GM23338 (cell line): Measurements from ENCODE around the gene TMEM239.

Experiments used
- CREB1 ChIP-seq: fragments of 250-450 bp; sonication (Bioruptor Pico); IDR thresholded peaks from 2 replicates; pipeline ENCODE4 v1.5.0; 2020; ENCODE audit warnings: low read depth, mild to moderate bottlenecking, moderate library complexity
- EZH2 ChIP-seq: fragments of 200-600 bp; sonication (generic); IDR thresholded peaks from one replicate; pipeline ENCODE4 v1.8.0; 2017; ENCODE audit warnings: antibody characterized with exemption, mild to moderate bottlenecking, low read depth; ENCODE audit not compliant: unreplicated experiment
- EZH2phosphoT487 ChIP-seq: fragments of 200-600 bp; sonication (generic); IDR thresholded peaks from one replicate; pipeline ENCODE4 v1.8.1; 2018; ENCODE audit warnings: antibody characterized with exemption; ENCODE audit not compliant: unreplicated experiment
- JUNB ChIP-seq: IDR thresholded peaks from one replicate; pipeline ENCODE4 v1.6.1; 2016; ENCODE audit warnings: antibody characterized with exemption; ENCODE audit not compliant: unreplicated experiment
- NANOG ChIP-seq: IDR thresholded peaks from 2 replicates; pipeline ENCODE4 v1.6.1; 2016; ENCODE audit warnings: antibody characterized with exemption, borderline replicate concordance
- POLR2AphosphoS5 ChIP-seq: IDR thresholded peaks from 2 replicates; pipeline ENCODE4 v1.6.1; 2016; ENCODE audit warnings: antibody characterized with exemption, low read depth
- REST ChIP-seq: IDR thresholded peaks from one replicate; pipeline ENCODE4 v1.6.1; 2018; ENCODE audit warnings: antibody characterized with exemption; ENCODE audit not compliant: unreplicated experiment
- STAT1 ChIP-seq: IDR thresholded peaks from one replicate; pipeline ENCODE4 v1.6.1; 2016; ENCODE audit warnings: antibody characterized with exemption; ENCODE audit not compliant: unreplicated experiment
- ZNF331 ChIP-seq: fragments of 250-450 bp; sonication (Bioruptor Pico); IDR thresholded peaks from 2 replicates; pipeline ENCODE4 v1.5.0; 2020; ENCODE audit warnings: low read depth, mild to moderate bottlenecking, moderate library complexity
- TF ChIP-seq, protein P1 (sequence below), 2 experiments: fragments of 200-600 bp in 1 of 2; sonication (generic) in 1 of 2; conservative IDR thresholded peaks; 2 replicates each; pipeline versions ENCODE4 v1.5.1 to v1.6.1; 2016 to 2017; ENCODE audit warnings: antibody characterized with exemption in 2 of 2, low read depth in 2 of 2, mild to moderate bottlenecking in 2 of 2, moderate library complexity in 1 of 2
- TF ChIP-seq, protein P2 (sequence below): IDR thresholded peaks from 2 replicates; pipeline ENCODE4 v1.6.1; 2016; ENCODE audit warnings: antibody characterized with exemption

- TF ChIP-seq EZH2 (no peak), POLR2AphosphoS5 (no peak), NANOG (no peak), EZH2phosphoT487 (no peak), CREB1 (no peak), JUNB (no peak), REST (no peak), STAT1 (no peak), ZNF331 (CRISPR knock-in tag) (no peak)
- TF ChIP-seq, protein P1, sequence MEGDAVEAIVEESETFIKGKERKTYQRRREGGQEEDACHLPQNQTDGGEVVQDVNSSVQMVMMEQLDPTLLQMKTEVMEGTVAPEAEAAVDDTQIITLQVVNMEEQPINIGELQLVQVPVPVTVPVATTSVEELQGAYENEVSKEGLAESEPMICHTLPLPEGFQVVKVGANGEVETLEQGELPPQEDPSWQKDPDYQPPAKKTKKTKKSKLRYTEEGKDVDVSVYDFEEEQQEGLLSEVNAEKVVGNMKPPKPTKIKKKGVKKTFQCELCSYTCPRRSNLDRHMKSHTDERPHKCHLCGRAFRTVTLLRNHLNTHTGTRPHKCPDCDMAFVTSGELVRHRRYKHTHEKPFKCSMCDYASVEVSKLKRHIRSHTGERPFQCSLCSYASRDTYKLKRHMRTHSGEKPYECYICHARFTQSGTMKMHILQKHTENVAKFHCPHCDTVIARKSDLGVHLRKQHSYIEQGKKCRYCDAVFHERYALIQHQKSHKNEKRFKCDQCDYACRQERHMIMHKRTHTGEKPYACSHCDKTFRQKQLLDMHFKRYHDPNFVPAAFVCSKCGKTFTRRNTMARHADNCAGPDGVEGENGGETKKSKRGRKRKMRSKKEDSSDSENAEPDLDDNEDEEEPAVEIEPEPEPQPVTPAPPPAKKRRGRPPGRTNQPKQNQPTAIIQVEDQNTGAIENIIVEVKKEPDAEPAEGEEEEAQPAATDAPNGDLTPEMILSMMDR (conservative IDR thresholded peaks at IDR 0.05; ENCODE audit: low read depth in 2 of 2) = no peak
- TF ChIP-seq, protein P2, sequence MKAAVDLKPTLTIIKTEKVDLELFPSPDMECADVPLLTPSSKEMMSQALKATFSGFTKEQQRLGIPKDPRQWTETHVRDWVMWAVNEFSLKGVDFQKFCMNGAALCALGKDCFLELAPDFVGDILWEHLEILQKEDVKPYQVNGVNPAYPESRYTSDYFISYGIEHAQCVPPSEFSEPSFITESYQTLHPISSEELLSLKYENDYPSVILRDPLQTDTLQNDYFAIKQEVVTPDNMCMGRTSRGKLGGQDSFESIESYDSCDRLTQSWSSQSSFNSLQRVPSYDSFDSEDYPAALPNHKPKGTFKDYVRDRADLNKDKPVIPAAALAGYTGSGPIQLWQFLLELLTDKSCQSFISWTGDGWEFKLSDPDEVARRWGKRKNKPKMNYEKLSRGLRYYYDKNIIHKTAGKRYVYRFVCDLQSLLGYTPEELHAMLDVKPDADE = no peak
Observed at GRCh38 chr20:2833761-2834160, 17.6 kb downstream of the TMEM239 start.
